ENCODE results near the gene ZNF550. TPM values are rescaled to one million over a fixed set of nuclear protein-coding genes. Genes with fewer than 3 reads are reported as not detected.

ZNF550 gene
- total and polyA plus RNA-seq, 2 experiments from 2014 or later = 3.5 to 7.3 TPM

GRCh38 chr19:57563547-57563946 lies 3.9 kb upstream of the ZNF550 start:
- in situ Hi-C loops (cut with MboI) = no loop called here
- H3K4me3 ChIP-seq = no peak overlapping the region
- no peak overlapping the region for H3K27ac ChIP-seq
- 0 out of 2 replicates have a peak, but pooled peaks cover 5% of the 10 kb centered on the region for H3K4me1 ChIP-seq (ENCODE audit: insufficient read depth)
- no peaks in the 10 kb centered on the region for H3K27me3 ChIP-seq (replicated peaks; ENCODE audit: insufficient read depth)
- H3K9me3 ChIP-seq (ENCODE audit: low read depth) = no peaks in the 10 kb centered on the region
- H4K20me1 ChIP-seq (ENCODE audit: insufficient read depth) = no peaks in the 10 kb centered on the region
- no peak for TF ChIP-seq EZH2phosphoT487 (IDR thresholded peaks at IDR 0.05; ENCODE audit: insufficient read depth, low read depth)
- TF ChIP-seq EZH2 (IDR thresholded peaks at IDR 0.05; ENCODE audit: insufficient read depth, poor library complexity, severe bottlenecking) = no peak
- WGBS, 2 experiments (ENCODE audit: low coverage in 1 of 2, low lambda C conversion rate in 2 of 2, missing lambda C conversion rate in 2 of 2) = 5 to 6% methylated on average over 1 of the region's 1 CpG
- no peak overlapping the region for H2AFZ ChIP-seq
- H3K4me2 ChIP-seq (ENCODE audit: unreplicated experiment) = no peak overlapping the region
- H3K9me2 ChIP-seq (ENCODE audit: insufficient read depth) = no peaks in the 10 kb centered on the region
- no peak for DNase-seq
- no peak overlapping the region for H3K9ac ChIP-seq
- peaks cover 11% of the 10 kb centered on the region for H3K79me2 ChIP-seq (ENCODE audit: insufficient read depth)
- no peaks in the 10 kb centered on the region for H3K36me3 ChIP-seq (ENCODE audit: low read depth)
- peaks cover 8% of the 10 kb centered on the region; the same call in 1 of the 2 replicates for H3F3A ChIP-seq (ENCODE audit: insufficient read depth)

GRCh38 chr19:57560049-57560491 lies 407 bp upstream of the ZNF550 start:
- DNase-seq = peak; percentile 88
- Histone ChIP-seq H3K4me3 (peak overlapping the region; percentile 77), H3K9me3 (ENCODE audit: low read depth) (no peaks in the 10 kb centered on the region), H3K4me2 (ENCODE audit: unreplicated experiment) (peak overlapping the region; percentile 83), H3K36me3 (ENCODE audit: low read depth) (peaks cover 9% of the 10 kb centered on the region), H2AFZ (peak overlapping the region; percentile 82), H3K27me3 (replicated peaks; ENCODE audit: insufficient read depth) (no peaks in the 10 kb centered on the region), H4K20me1 (ENCODE audit: insufficient read depth) (no peaks in the 10 kb centered on the region), H3K27ac (peak overlapping the region; percentile 89), H3K4me1 (ENCODE audit: insufficient read depth) (peaks cover 14% of the 10 kb centered on the region; the same call in 1 of the 2 replicates), H3K79me2 (ENCODE audit: insufficient read depth) (peaks cover 45% of the 10 kb centered on the region), H3F3A (ENCODE audit: insufficient read depth) (peaks cover 8% of the 10 kb centered on the region; the same call in 1 of the 2 replicates), H3K9me2 (ENCODE audit: insufficient read depth) (no peaks in the 10 kb centered on the region), H3K9ac (peak overlapping the region; percentile 83)
- in situ Hi-C loops (cut with MboI) = no loop called here
- WGBS, 2 experiments (ENCODE audit: low coverage in 1 of 2, low lambda C conversion rate in 2 of 2, missing lambda C conversion rate in 2 of 2) = 32 to 47% methylated on average over 23 of the region's 23 CpGs
- TF ChIP-seq EZH2phosphoT487 (IDR thresholded peaks at IDR 0.05; ENCODE audit: insufficient read depth, low read depth) (no peak), EZH2 (IDR thresholded peaks at IDR 0.05; ENCODE audit: insufficient read depth, poor library complexity, severe bottlenecking) (no peak)

- in situ Hi-C loops (cut with MboI) = no loop called here
- no peaks in the 10 kb centered on the region for H3K27me3 ChIP-seq (replicated peaks; ENCODE audit: insufficient read depth)
- no peak for TF ChIP-seq EZH2phosphoT487 (IDR thresholded peaks at IDR 0.05; ENCODE audit: insufficient read depth, low read depth)
- no peak for TF ChIP-seq EZH2 (IDR thresholded peaks at IDR 0.05; ENCODE audit: insufficient read depth, poor library complexity, severe bottlenecking)
- WGBS, 2 experiments (ENCODE audit: low coverage in 1 of 2, low lambda C conversion rate in 2 of 2, missing lambda C conversion rate in 2 of 2) = 0 to 1% methylated on average over 22 of the region's 22 CpGs
- H2AFZ ChIP-seq = peak overlapping the region; percentile 82
- H3K4me2 ChIP-seq (ENCODE audit: unreplicated experiment) = peak overlapping the region; percentile 96
- DNase-seq = peak; percentile 58
- H3K9me3 ChIP-seq (ENCODE audit: low read depth) = no peaks in the 10 kb centered on the region
- H3K4me1 ChIP-seq (ENCODE audit: insufficient read depth) = peaks cover 14% of the 10 kb centered on the region; the same call in 1 of the 2 replicates
- H3K36me3 ChIP-seq (ENCODE audit: low read depth) = peaks cover 18% of the 10 kb centered on the region
- H3K79me2 ChIP-seq (ENCODE audit: insufficient read depth) = peaks cover 56% of the 10 kb centered on the region
- peak overlapping the region; percentile 83 for H3K9ac ChIP-seq
- peak overlapping the region; percentile 77 for H3K4me3 ChIP-seq
- H3K9me2 ChIP-seq (ENCODE audit: insufficient read depth) = no peaks in the 10 kb centered on the region
- H4K20me1 ChIP-seq (ENCODE audit: insufficient read depth) = no peaks in the 10 kb centered on the region
- peaks cover 8% of the 10 kb centered on the region; the same call in 1 of the 2 replicates for H3F3A ChIP-seq (ENCODE audit: insufficient read depth)
- H3K27ac ChIP-seq = peak overlapping the region; percentile 89; the same call in 1 of the 2 replicates
Measured at GRCh38 chr19:57559008-57559403, 657 bp downstream of the ZNF550 start.

DNA sequence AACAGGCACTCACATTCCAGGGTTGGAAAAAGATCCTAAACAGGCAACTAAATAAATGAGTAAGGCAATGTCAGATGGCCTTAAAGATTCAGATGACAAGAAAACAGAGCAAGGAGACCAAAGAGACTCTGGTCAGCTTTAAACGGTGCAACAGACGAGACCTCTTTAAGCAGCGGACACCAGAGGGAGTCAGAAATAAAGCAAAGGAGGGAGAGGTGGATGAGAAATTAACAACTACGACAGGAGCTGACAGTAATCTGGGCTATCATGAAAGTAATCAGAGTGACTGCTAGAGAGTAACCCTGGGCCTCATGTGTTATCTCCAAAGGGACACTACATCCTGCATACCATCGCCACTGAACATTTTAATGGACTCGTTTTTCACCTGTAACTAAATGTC lies 1.1 kb downstream of the ZNF550 start:
- Histone ChIP-seq H2AFZ (peak overlapping the region; percentile 82), H3K79me2 (ENCODE audit: insufficient read depth) (peaks cover 61% of the 10 kb centered on the region), H3K9me3 (ENCODE audit: low read depth) (no peaks in the 10 kb centered on the region), H3F3A (ENCODE audit: insufficient read depth) (peaks cover 8% of the 10 kb centered on the region; the same call in 1 of the 2 replicates), H3K27me3 (replicated peaks; ENCODE audit: insufficient read depth) (no peaks in the 10 kb centered on the region), H3K4me1 (ENCODE audit: insufficient read depth) (peaks cover 14% of the 10 kb centered on the region; the same call in 1 of the 2 replicates), H4K20me1 (ENCODE audit: insufficient read depth) (no peaks in the 10 kb centered on the region), H3K4me3 (peak overlapping the region; percentile 77), H3K9me2 (ENCODE audit: insufficient read depth) (no peaks in the 10 kb centered on the region), H3K27ac (peak overlapping the region; percentile 89; the same call in 1 of the 2 replicates), H3K9ac (peak overlapping the region; percentile 83), H3K4me2 (ENCODE audit: unreplicated experiment) (peak overlapping the region; percentile 96), H3K36me3 (ENCODE audit: low read depth) (peaks cover 23% of the 10 kb centered on the region)
- TF ChIP-seq EZH2 (IDR thresholded peaks at IDR 0.05; ENCODE audit: insufficient read depth, poor library complexity, severe bottlenecking) = no peak
- TF ChIP-seq EZH2phosphoT487 (IDR thresholded peaks at IDR 0.05; ENCODE audit: insufficient read depth, low read depth) = no peak
- in situ Hi-C loops (cut with MboI) = no loop called here
- DNase-seq = peak; percentile 53
- WGBS, 2 experiments (ENCODE audit: low coverage in 1 of 2, low lambda C conversion rate in 2 of 2, missing lambda C conversion rate in 2 of 2) = 29 to 38% methylated on average over 6 of the region's 6 CpGs
